Measurements from ENCODE around the gene TOGARAM2. TPM values are rescaled to one million over a fixed set of nuclear protein-coding genes. Genes with fewer than 3 reads are reported as not detected.

The TOGARAM2 gene
- under 0.01 TPM in 1 of 2 replicates, not detected in the other for total RNA-seq

DNA sequence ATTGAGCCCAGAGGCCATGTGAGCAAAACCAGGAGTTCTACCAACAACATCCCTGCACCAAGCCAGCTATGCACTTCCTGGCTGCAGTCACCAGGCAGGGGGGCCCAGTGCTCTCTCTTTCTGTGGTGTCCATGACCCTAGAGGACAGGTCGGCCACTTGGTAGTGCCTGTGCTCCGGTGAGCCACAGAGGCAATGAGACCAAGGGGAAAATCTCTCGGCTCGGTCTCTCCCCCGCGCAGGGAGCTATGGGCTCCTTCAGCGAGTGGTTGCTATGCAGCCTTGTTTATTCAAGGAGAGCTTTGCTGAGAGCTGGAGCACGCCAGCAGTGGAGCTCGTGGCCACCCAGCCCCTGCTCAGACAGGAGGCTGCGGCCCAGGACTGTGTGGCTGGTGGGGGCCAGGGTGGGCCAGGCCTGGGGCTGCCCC is at the start of gene TOGARAM2:
TSS of gene TOGARAM2 (plus strand) at position 283 of the 426 bp plus-strand sequence. CDS start 13,537 bp downstream, outside the sequence.

GRCh38 chr2:29074411-29074810 is 93.3 kb downstream of the TOGARAM2 start, which contains the start of gene PCARE:
PCARE (minus strand) TSS chr2:29074523; CDS start chr2:29074261, 262 bp downstream.

Small RNA genes within 50 kb of the gene (small RNA-seq; reads per million reads assigned to genes)
- not detected for gene RF00019

Other genes with a start within 250 kb of the TOGARAM2 start
- 186 and 336 TPM in 2 replicates for gene PPP1CB, start 229.5 kb upstream of the TOGARAM2 start, total RNA-seq
- 0.76 and 2.0 TPM in 2 replicates for gene SPDYA, start 170.5 kb upstream of the TOGARAM2 start, total RNA-seq
- gene TRMT61B, start 111.0 kb upstream of the TOGARAM2 start, total RNA-seq, result 10.0 and 11.4 TPM in 2 replicates
- 36.5 and 54.8 TPM in 2 replicates for gene WDR43, start 86.6 kb upstream of the TOGARAM2 start, total RNA-seq
- under 0.01 TPM in 1 of 2 replicates, not detected in the other for gene PCARE, start 93.2 kb downstream of the TOGARAM2 start, total RNA-seq
- gene CLIP4, start 134.1 kb downstream of the TOGARAM2 start, total RNA-seq, result 2.7 and 4.2 TPM in 2 replicates

All from placental epithelial cell (primary cell).